Mucosa of rectum (tissue), 2 donors: ENCODE measurements around the gene SCUBE1.

Source experiments
- H3K27ac ChIP-seq, 2 donors: one replicate each; pipeline ENCODE4 v1.7.0; 2013; ENCODE audit warnings: inconsistent platforms in 2 of 2, low read depth in 2 of 2, low read length in 2 of 2
- H3K27me3 ChIP-seq, 2 donors: one replicate each; pipeline ENCODE4 v1.7.0; 2013; ENCODE audit warnings: low read length in 2 of 2; ENCODE audit not compliant: control insufficient read depth in 2 of 2, insufficient read depth in 2 of 2
- H3K36me3 ChIP-seq, 2 donors: one replicate each; pipeline ENCODE4 v1.7.0; 2013; ENCODE audit warnings: low read length in 2 of 2; ENCODE audit not compliant: control insufficient read depth in 2 of 2, insufficient read depth in 2 of 2
- H3K4me1 ChIP-seq, 2 donors: one replicate each; pipeline ENCODE4 v1.7.0; 2013; ENCODE audit warnings: low read length in 2 of 2, mild to moderate bottlenecking in 1 of 2; ENCODE audit not compliant: control insufficient read depth in 2 of 2, insufficient read depth in 2 of 2
- H3K4me3 ChIP-seq, 2 donors: one replicate each; pipeline ENCODE4 v1.7.0; 2013; ENCODE audit warnings: low read length in 2 of 2
- H3K9ac ChIP-seq, 2 donors: one replicate each; pipeline ENCODE4 v1.7.0; 2013; ENCODE audit warnings: low read length in 2 of 2, low read depth in 1 of 2, mild to moderate bottlenecking in 1 of 2
- H3K9me3 ChIP-seq, 2 donors: one replicate each; pipeline ENCODE4 v1.7.0; 2013; ENCODE audit warnings: low read length in 2 of 2; ENCODE audit not compliant: control insufficient read depth in 2 of 2
- donor health status: healthy.
- donor health status: Normal muscosa, but diverticular disease.

SCUBE1 gene

DNA sequence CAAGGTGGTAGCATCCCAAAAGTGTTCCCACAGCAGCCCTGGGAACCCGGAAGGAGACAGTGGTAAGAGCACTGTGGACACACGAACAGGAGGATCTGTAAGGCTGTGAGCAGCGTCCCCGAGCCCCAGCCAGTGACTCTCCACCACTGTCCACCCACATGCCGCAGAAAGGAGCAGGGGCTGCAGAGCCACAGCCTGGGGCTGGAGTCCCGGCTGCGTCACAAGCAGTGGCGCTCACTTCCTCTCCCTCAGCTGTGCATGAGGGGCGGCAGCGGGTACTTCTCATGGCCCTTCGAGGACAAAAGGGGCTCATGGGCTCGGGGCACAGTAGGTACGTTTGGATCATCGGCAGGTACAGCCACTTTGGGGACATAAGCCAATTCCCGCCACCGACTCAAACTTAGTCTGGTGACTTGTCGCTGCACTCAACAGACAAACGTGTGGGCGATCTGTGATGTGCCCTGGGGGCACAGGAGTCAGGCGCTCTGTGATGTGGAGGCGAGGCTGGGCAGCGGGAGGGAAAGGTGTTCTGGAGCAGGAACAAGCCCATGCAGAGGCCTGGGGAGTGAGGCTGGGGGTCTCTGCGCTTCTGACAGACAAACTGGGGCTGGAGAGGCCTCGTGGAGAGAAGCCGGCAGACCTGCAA lies 68.5 kb downstream of the SCUBE1 start:
- H3K9ac ChIP-seq = no peak overlapping the region
- H3K9me3 ChIP-seq = no peaks in the 10 kb centered on the region
- H3K27me3 ChIP-seq = no peaks in the 10 kb centered on the region
- H3K27ac ChIP-seq = no peak overlapping the region
- peaks cover 0 to 3% of the 10 kb centered on the region in 2 donors for H3K4me1 ChIP-seq
- H3K36me3 ChIP-seq = no peaks in the 10 kb centered on the region
- no peak overlapping the region for H3K4me3 ChIP-seq

DNA sequence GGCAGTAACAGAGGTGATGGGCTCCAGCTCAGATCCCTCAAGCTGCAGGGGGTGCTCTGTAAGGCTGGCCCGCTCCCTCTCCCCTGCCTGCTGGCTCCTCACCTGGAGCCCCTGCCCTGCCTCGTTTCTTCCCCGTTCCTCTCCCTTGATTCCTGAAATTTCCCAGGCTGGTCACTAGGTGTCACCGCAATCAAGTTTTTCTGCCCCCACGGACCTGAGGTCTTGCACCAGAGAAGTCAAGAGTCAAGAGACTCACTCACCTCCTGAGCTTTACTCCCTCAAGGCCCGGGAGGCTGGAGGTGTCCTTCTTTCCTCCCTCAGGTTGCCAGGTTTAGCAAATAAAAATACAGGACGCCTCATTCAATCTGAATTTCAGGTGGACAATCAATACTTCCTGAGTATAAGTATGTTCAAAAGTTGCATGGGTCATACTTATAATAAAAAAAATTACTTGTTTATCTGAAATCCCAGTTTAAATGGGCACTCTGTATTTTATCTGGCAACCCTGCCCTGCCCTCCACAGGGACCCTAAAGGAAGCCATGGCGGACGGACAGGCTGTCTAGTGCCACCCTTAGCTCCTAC lies 69.2 kb downstream of the SCUBE1 start:
- H3K9ac ChIP-seq = no peak overlapping the region
- no peaks in the 10 kb centered on the region for H3K9me3 ChIP-seq
- H3K36me3 ChIP-seq = no peaks in the 10 kb centered on the region
- H3K27ac ChIP-seq = no peak overlapping the region
- H3K27me3 ChIP-seq = no peaks in the 10 kb centered on the region
- H3K4me3 ChIP-seq = no peak overlapping the region
- H3K4me1 ChIP-seq = peaks cover 0 to 3% of the 10 kb centered on the region in 2 donors

DNA sequence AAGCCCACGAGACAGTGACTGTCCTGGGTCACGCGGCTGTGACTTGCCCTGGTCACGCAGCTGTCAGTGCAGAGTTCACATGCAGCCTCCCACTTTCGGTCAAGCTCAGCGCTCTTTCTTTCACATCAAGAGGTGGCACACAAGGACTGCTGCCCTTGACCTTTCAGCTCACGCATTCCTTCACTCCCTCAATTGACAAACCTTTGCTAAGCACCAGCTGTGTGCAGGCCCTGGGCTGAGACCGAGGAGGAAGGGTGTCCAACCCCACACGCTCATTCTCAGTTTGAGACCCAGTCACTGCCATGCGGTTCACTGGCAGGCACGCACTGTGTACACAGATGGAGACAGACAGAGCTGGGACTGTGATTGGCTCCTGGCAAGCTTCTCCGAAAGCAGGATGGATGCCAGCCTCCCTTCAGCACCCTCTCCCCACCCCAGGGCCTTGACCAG lies 70.3 kb downstream of the SCUBE1 start:
- Histone ChIP-seq H3K9me3 (no peaks in the 10 kb centered on the region), H3K9ac (no peak overlapping the region), H3K36me3 (no peaks in the 10 kb centered on the region), H3K27ac (no peak overlapping the region), H3K4me1 (no peaks in the 10 kb centered on the region), H3K27me3 (no peaks in the 10 kb centered on the region), H3K4me3 (no peak overlapping the region)

DNA sequence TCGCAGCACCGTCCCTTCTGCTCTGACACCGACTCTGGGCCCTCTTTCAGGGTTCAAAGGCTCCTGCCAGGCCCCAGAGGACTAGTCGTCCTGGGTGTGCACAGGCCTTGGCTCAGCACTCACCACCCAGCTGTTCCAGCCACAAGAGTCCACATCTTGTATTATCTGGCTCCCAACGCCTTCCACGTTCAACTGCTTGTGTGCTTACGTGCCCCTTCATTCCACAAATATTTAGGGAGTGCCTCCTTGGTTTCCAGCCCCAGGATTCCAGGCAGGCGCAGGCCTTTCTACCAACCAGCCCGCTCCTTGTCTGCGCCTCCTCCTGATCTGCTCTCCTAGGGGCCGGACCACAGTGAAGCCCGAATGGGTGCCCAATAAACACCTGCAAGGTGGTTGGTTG lies 70.9 kb downstream of the SCUBE1 start:
- Histone ChIP-seq H3K4me1 (no peaks in the 10 kb centered on the region), H3K9ac (no peak overlapping the region), H3K27me3 (no peaks in the 10 kb centered on the region), H3K4me3 (no peak overlapping the region), H3K9me3 (no peaks in the 10 kb centered on the region), H3K27ac (no peak overlapping the region), H3K36me3 (no peaks in the 10 kb centered on the region)

DNA sequence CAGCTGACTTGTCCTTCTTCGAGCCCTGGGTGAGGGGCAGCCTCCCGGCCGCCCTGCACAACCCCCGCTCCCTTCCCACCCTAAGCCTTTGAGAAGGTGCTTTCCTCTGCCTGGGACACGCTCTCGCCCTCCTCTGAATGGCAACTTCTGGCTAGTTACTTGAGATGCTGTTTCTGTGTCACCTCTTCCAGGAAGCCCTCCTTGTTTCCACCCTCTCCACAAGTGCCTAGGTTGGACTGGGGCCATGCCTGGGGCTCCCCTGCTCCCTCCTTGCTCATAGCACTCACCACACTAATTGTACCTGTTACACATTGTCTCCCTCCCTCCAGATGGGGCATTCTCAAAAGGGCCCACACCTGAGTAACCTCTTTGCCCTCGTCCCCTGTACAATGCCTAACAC lies 72.2 kb downstream of the SCUBE1 start:
- no peaks in the 10 kb centered on the region for H3K4me1 ChIP-seq
- no peaks in the 10 kb centered on the region for H3K36me3 ChIP-seq
- no peaks in the 10 kb centered on the region for H3K9me3 ChIP-seq
- H3K27me3 ChIP-seq = no peaks in the 10 kb centered on the region
- H3K9ac ChIP-seq = no peak overlapping the region
- H3K27ac ChIP-seq = no peak overlapping the region
- no peak overlapping the region for H3K4me3 ChIP-seq

DNA sequence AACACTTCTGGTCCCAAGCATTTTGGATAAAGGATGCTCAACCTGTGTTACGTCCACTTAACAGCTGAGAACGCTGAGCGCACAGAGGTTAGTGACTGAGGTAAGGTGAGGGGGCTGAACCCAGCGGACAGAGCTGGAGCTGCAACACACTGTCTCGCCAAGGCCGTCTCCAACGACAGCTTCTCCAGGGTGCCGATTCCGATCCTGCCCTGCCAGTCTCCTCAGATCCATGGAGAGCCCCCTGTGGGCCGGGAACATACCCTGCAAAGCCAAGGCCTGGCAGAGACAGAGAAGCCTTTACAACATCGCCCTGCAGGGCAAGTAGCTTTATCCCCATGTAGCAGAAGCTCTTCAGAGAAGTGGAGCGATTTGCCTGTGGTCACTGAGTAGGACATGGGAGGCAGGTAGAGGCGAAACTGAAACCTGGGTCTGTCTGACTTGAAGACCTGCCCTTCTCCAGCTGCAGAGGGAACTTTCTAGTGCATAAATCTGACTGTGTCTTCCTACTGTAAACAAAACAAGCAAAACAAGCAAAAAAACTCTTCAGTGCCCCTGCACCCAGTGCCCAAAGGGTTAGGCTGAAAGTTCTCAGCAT lies 72.8 kb downstream of the SCUBE1 start:
- no peak overlapping the region for H3K9ac ChIP-seq
- no peaks in the 10 kb centered on the region for H3K9me3 ChIP-seq
- H3K4me3 ChIP-seq = no peak overlapping the region
- no peaks in the 10 kb centered on the region for H3K27me3 ChIP-seq
- no peaks in the 10 kb centered on the region for H3K36me3 ChIP-seq
- H3K27ac ChIP-seq = no peak overlapping the region
- H3K4me1 ChIP-seq = no peaks in the 10 kb centered on the region

DNA sequence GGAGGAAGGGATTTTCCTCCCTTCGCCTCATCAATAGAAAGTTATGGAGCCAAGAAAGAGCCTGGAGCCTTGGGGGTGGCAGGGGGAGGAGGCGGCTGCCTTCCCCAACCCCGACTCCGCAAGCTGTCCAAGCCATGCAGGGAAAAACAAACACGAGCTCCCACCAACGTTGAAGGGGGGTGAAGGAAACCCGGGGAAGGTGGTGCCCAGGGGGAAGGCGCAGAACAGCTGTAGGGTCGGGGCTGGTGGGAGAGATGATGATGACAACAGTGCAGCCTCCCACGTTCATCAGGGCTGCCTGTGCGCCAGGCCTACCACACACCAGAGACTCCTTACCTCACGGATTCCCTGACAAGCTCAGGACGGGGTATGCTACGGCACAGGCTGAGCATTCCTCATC lies 73.5 kb downstream of the SCUBE1 start:
- H3K9ac ChIP-seq = no peak overlapping the region
- H3K27me3 ChIP-seq = no peaks in the 10 kb centered on the region
- H3K4me1 ChIP-seq = peaks cover 0 to 1% of the 10 kb centered on the region in 2 donors
- no peaks in the 10 kb centered on the region for H3K9me3 ChIP-seq
- H3K27ac ChIP-seq = no peak overlapping the region
- no peaks in the 10 kb centered on the region for H3K36me3 ChIP-seq
- no peak overlapping the region for H3K4me3 ChIP-seq

DNA sequence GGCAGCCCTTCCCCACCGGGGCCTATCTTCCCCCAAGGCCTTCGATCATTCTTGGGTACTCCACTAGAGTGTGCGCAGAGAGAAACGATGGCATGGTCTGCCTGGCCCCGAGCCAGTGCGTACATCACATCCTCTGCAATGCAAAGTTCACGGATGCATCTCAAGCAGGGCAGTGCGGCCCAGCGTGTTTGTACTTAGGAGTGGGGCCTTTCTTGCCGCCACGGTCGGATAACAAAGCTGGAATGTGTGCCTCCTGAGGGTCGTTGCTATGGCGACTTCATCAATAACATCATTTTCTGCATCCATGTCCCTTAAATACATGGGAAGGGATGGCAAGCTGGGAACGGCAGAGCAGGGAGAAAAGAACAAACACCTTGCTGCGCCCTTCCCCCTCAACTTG lies 73.9 kb downstream of the SCUBE1 start:
- H3K4me3 ChIP-seq = no peak overlapping the region

DNA sequence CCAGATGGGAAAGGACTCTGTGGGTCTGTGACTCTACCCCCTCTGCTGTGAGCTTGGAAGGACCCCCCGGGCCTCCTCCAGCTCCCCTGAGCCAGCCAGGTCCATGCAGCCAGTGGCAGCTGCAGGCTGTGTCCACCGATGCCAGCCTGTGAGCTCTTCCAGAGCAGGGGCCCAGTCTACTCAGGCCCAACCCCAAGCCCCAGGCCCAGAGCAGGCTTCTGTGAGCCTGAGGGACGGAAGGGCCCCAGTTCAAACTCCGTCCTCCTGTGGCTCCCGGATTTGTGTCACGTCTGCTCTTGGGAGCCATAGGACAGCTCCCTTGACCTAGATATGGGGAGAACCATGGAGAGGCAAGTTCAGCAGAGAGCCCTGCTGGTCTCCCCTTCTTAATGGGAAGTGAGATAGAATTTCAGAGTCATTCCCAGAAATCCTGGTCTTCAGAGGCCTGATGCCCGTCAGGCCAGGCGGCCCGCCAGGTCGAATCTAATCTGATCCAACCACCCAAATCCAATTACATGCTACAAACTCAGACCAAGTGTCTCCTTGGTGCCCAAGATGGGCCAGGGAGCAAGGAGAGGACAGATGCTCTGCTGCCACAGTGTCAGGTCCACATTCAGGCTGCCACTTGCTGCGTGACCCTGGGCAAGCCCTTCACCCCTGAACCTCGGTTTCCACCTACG lies 75.1 kb downstream of the SCUBE1 start:
- no peak overlapping the region for H3K27ac ChIP-seq

More for the DNA sequence above, 73.9 kb downstream of the SCUBE1 start:
- Histone ChIP-seq H3K36me3 (no peaks in the 10 kb centered on the region), H3K27me3 (peaks cover 0 to under 1% of the 10 kb centered on the region in 2 donors), H3K9me3 (no peaks in the 10 kb centered on the region), H3K9ac (no peak overlapping the region), H3K27ac (no peak overlapping the region), H3K4me1 (peaks cover 2 to 5% of the 10 kb centered on the region in 2 donors)

DNA sequence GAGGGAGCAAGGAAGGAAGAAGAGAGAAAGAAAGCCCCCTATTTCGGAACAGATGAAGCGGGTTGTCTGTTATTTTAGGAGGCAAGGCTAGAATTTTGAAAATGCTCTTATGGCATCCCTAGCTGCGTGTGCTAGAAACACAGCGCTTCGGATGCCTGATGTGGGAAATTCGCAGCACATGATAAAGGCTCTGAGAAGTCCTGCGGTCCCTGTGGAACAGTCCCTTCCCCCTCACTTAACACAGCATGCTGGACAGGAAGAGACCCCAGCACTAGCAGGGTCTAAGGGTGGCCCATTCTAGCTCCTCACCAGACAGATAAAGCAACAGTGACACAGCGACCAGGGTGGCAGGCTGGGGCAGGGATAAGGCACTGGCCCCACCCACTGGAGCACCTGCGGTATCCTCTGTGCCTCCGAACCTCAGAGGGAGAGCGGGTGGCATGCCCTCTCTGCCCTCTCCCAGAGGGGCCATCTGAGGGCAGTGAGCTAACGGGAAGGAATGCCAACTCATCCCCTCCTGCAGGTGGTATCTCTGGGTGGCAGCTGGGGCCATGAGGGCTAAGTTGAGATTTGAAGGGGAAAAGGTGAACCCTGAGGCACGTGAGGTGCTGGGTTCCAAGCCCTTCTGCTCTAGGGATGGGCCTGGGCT lies 75.7 kb downstream of the SCUBE1 start:
- Histone ChIP-seq H3K27ac (no peak overlapping the region), H3K36me3 (no peaks in the 10 kb centered on the region), H3K9me3 (no peaks in the 10 kb centered on the region), H3K4me3 (no peak overlapping the region), H3K4me1 (peaks cover 9 to 12% of the 10 kb centered on the region in 2 donors), H3K27me3 (peaks cover 7 to 11% of the 10 kb centered on the region in 2 donors), H3K9ac (no peak overlapping the region)

More for the DNA sequence above, 75.1 kb downstream of the SCUBE1 start:
- no peak overlapping the region for H3K9ac ChIP-seq
- H3K4me3 ChIP-seq = no peak overlapping the region
- peaks cover 9 to 12% of the 10 kb centered on the region in 2 donors for H3K4me1 ChIP-seq
- H3K9me3 ChIP-seq = no peaks in the 10 kb centered on the region
- H3K27me3 ChIP-seq = peaks cover 7 to 11% of the 10 kb centered on the region in 2 donors
- no peaks in the 10 kb centered on the region for H3K36me3 ChIP-seq
